PFSK-1 (cell line): Measurements from ENCODE around the gene ARMC12.

Source experiments
- FOXP2 ChIP-seq: optimal IDR thresholded peaks from 2 replicates; pipeline ENCODE3; 2011; ENCODE audit warnings: borderline replicate concordance, control low read depth, inconsistent platforms; ENCODE audit not compliant: insufficient read depth; ENCODE audit errors: extremely low read length, extremely low read depth
- POLR2AphosphoS5 ChIP-seq: IDR thresholded peaks from 2 replicates; pipeline ENCODE4 v1.6.1; 2012; ENCODE audit warnings: low read depth, mild to moderate bottlenecking, control low read depth, low read length, moderate library complexity
- REST ChIP-seq, 2 experiments: IDR thresholded peaks; 2 replicates each; pipeline versions ENCODE4 v1.6.1 to v1.8.0; 2011 to 2012; ENCODE audit warnings: low read depth in 2 of 2, low read length in 2 of 2, control low read depth in 1 of 2, inconsistent platforms in 1 of 2, mild to moderate bottlenecking in 1 of 2, moderate library complexity in 1 of 2; ENCODE audit not compliant: insufficient read depth in 1 of 2
- SIN3A ChIP-seq: IDR thresholded peaks from 2 replicates; pipeline ENCODE4 v1.6.1; 2012; ENCODE audit warnings: mild to moderate bottlenecking, low read length, moderate library complexity, borderline replicate concordance; ENCODE audit not compliant: insufficient read depth
- TAF1 ChIP-seq: IDR thresholded peaks from 2 replicates; pipeline ENCODE4 v1.6.1; 2012; ENCODE audit warnings: low read length, control low read depth, borderline replicate concordance; ENCODE audit not compliant: insufficient read depth

ARMC12 gene

GRCh38 chr6:35794536-35795452 is 58.0 kb downstream of the ARMC12 start:
- no peak for TF ChIP-seq FOXP2
- no peak for TF ChIP-seq POLR2AphosphoS5
- no peak for TF ChIP-seq REST (IDR thresholded peaks at IDR 0.05; ENCODE audit: insufficient read depth in 1 of 2, low read depth in 2 of 2, low read length in 2 of 2)
- TF ChIP-seq TAF1, result no peak
- TF ChIP-seq SIN3A, result no peak

DNA sequence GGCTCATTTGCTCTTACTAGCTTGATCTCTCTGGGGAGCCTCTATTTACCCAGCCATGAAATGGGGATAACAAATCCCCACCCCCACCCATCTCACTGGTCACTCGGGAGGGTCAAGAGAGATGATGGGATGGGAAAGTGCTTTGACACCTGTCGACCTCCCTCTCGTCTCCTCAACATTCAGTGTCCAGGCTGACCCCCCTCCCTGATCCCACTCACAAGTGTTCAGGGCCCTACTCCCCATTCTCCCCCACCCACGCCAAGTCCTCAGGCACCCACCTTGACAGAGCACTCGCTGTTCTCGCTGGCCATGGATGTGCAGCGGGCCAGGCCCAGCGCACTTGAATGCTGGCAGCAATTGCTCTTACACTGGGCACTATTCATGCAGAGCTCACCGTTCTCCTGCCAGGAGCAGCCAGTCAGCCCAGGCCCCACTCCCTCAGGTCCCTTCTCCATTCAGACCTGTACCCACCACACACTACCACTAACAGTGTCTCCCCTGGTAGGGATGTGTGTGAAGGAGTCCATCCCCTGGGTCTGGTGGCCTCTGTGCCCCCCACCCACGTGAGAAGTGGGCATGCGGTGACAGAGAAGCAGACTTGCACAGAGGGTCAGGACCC is 58.7 kb downstream of the ARMC12 start:
- TF ChIP-seq TAF1 (no peak), FOXP2 (no peak), REST (IDR thresholded peaks at IDR 0.05; ENCODE audit: insufficient read depth in 1 of 2, low read depth in 2 of 2, low read length in 2 of 2) (no peak), SIN3A (no peak), POLR2AphosphoS5 (no peak)

DNA sequence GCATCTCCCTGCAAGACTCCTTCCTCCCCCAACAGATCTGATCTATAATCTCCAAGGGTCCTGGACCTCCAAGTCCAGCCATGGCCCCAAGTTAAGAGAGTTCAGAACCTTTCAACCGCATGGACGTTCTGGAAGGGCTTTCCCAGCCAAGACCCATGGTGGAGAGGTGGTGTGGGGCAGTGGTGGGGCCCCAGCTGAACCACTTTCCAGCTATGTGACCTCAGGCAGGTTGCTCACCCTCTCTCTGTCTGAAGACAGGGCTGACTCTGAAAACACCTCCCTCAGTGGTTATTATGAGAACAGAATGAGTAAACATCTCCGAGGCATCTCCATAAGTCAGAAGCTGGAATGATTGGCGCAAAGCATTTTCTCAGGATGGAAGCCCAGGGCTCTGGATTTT is 59.4 kb downstream of the ARMC12 start:
- TF ChIP-seq POLR2AphosphoS5 (no peak), REST (IDR thresholded peaks at IDR 0.05; ENCODE audit: insufficient read depth in 1 of 2, low read depth in 2 of 2, low read length in 2 of 2) (no peak), TAF1 (no peak), SIN3A (no peak), FOXP2 (no peak)

DNA sequence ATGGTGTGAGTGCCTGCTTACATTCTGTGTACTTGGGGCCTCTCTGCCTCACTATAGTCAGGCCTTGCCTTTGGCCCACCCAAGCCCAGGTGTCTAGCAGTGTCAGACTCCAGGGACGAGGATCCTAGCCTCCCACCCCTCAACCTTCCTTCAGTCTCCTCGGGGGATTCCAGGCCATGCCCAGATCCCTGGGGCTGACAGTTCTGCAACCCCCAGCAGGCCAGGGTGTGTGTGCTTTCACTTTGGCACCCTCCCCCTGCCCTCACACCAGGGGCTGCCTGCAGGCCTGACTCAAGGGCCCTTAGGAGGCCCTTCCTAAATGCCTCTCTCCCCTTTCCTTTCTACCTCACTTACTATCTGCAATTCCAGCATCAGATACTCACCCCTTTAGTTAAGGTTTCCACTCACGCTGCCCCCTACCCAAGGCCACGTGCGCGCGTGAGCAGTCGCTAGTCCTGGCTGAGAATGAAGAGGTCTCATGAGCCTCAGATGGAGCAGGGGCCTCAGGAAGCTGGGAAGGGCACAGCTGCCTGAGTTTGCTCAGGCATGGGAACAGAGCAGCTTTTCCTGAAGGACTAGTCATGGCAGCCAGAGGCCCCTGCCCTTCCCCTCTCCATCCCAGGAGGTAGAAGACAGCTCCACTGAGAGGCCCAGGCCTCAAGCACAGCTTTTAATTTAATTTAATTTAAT is 61.1 kb downstream of the ARMC12 start:
- TF ChIP-seq REST (IDR thresholded peaks at IDR 0.05; ENCODE audit: insufficient read depth in 1 of 2, low read depth in 2 of 2, low read length in 2 of 2), result no peak
- TF ChIP-seq POLR2AphosphoS5, result no peak
- no peak for TF ChIP-seq FOXP2
- no peak for TF ChIP-seq TAF1
- TF ChIP-seq SIN3A, result no peak
